ENCODE data around the gene TRIP11.

- TF ChIP-seq GATA2 (IDR thresholded peaks at IDR 0.05; ENCODE audit: low read depth, low read length) (no peak), GATA3 (IDR thresholded peaks at IDR 0.05; ENCODE audit: low read depth, low read length) (no peak)
Measured at GRCh38 chr14:91947475-91948184, 92.2 kb downstream of the TRIP11 start, which contains the start of gene FBLN5.

Data from SH-SY5Y (cell line).